H9 (cell line): ENCODE data around the gene ARMH3. TPM values are rescaled to one million over a fixed set of nuclear protein-coding genes. Genes with fewer than 3 reads are reported as not detected.

Experiments
- DNase-seq: peaks from one replicate; pipeline ENCODE4 v3.0.0-alpha.2; 2017
- H2AFZ ChIP-seq: one replicate; pipeline ENCODE4 v1.6.1; 2013; ENCODE audit warnings: mild to moderate bottlenecking, low read length, control low read depth, moderate library complexity
- H2AK5ac ChIP-seq: 2 replicates; pipeline ENCODE4 v1.6.1; 2013; ENCODE audit warnings: low read length, control low read depth, mixed read lengths; ENCODE audit not compliant: insufficient read length
- H2BK120ac ChIP-seq: one replicate; pipeline ENCODE4 v1.6.1; 2013; ENCODE audit warnings: low read depth, mild to moderate bottlenecking, low read length, control low read depth, inconsistent platforms; ENCODE audit not compliant: poor library complexity, severe bottlenecking
- H2BK12ac ChIP-seq: 2 replicates; pipeline ENCODE4 v1.6.1; 2013; ENCODE audit warnings: low read length, control low read depth, mixed read lengths, low read depth; ENCODE audit not compliant: insufficient read length
- H2BK15ac ChIP-seq: 2 replicates; pipeline ENCODE4 v1.6.1; 2013; ENCODE audit warnings: low read depth, low read length, control low read depth
- H2BK20ac ChIP-seq: one replicate; pipeline ENCODE4 v1.6.1; 2013; ENCODE audit warnings: low read depth, mild to moderate bottlenecking, low read length, control low read depth, inconsistent platforms; ENCODE audit not compliant: poor library complexity, severe bottlenecking
- H2BK5ac ChIP-seq: 2 replicates; pipeline ENCODE4 v1.6.1; 2013; ENCODE audit warnings: low read length, control low read depth, mixed read lengths; ENCODE audit not compliant: insufficient read length
- H3K14ac ChIP-seq: 2 replicates; pipeline ENCODE4 v1.6.1; 2013; ENCODE audit warnings: low read length, control low read depth; ENCODE audit not compliant: insufficient read depth
- H3K18ac ChIP-seq: 2 replicates; pipeline ENCODE4 v1.6.1; 2013; ENCODE audit warnings: low read depth, mild to moderate bottlenecking, mixed read lengths, low read length, control low read depth; ENCODE audit not compliant: insufficient read length
- H3K23ac ChIP-seq: 2 replicates; pipeline ENCODE4 v1.6.1; 2013; ENCODE audit warnings: low read length, control low read depth, mixed read lengths, low read depth; ENCODE audit not compliant: insufficient read length
- H3K23me2 ChIP-seq: 2 replicates; pipeline ENCODE4 v1.6.1; 2013; ENCODE audit warnings: low read depth, mild to moderate bottlenecking, mixed read lengths, low read length, control low read depth; ENCODE audit not compliant: insufficient read length, poor library complexity, severe bottlenecking
- H3K27ac ChIP-seq: 2 replicates; pipeline ENCODE4 v1.5.1; 2013; ENCODE audit warnings: low read length, control low read depth, mixed read lengths, low read depth; ENCODE audit not compliant: insufficient read length
- H3K27me3 ChIP-seq: 2 replicates; pipeline ENCODE4 v1.6.1; 2013; ENCODE audit warnings: low read length, control low read depth, inconsistent platforms; ENCODE audit not compliant: insufficient read depth
- H3K4ac ChIP-seq: 2 replicates; pipeline ENCODE4 v1.6.1; 2013; ENCODE audit warnings: low read depth, mild to moderate bottlenecking, control low read depth, inconsistent platforms, low read length, moderate library complexity
- H3K4me1 ChIP-seq: 2 replicates; pipeline ENCODE4 v1.6.1; 2013; ENCODE audit warnings: low read length, control low read depth, inconsistent platforms; ENCODE audit not compliant: insufficient read depth
- H3K4me2 ChIP-seq: 2 replicates; pipeline ENCODE4 v1.6.1; 2013; ENCODE audit warnings: low read length, control low read depth, mixed read lengths; ENCODE audit not compliant: insufficient read length, insufficient read depth
- H3K56ac ChIP-seq: 2 replicates; pipeline ENCODE4 v1.6.1; 2013; ENCODE audit warnings: low read depth, mild to moderate bottlenecking, mixed read lengths, low read length, control low read depth; ENCODE audit not compliant: insufficient read length
- H3K79me1 ChIP-seq: 2 replicates; pipeline ENCODE4 v1.6.1; 2013; ENCODE audit warnings: low read depth, mild to moderate bottlenecking, moderate library complexity, low read length, control low read depth, inconsistent platforms; ENCODE audit not compliant: insufficient read depth, poor library complexity, severe bottlenecking
- H3K79me2 ChIP-seq: 2 replicates; pipeline ENCODE4 v1.6.1; 2013; ENCODE audit warnings: low read length, control low read depth, inconsistent platforms; ENCODE audit not compliant: insufficient read depth
- H3K9ac ChIP-seq: 2 replicates; pipeline ENCODE4 v1.6.1; 2013; ENCODE audit warnings: low read length, control low read depth, mixed read lengths; ENCODE audit not compliant: insufficient read length; ENCODE audit errors: extremely low read depth
- H3K9me3 ChIP-seq: one replicate; pipeline ENCODE4 v1.6.1; 2013; ENCODE audit warnings: low read depth, low read length, inconsistent platforms; ENCODE audit not compliant: control insufficient read depth
- H3T11ph ChIP-seq: one replicate; pipeline ENCODE4 v1.6.1; 2013; ENCODE audit warnings: mild to moderate bottlenecking, low read length, control low read depth, inconsistent platforms
- H4K20me1 ChIP-seq: one replicate; pipeline ENCODE4 v1.6.1; 2013; ENCODE audit not compliant: control insufficient read depth, insufficient read length, insufficient read depth
- H4K5ac ChIP-seq: 2 replicates; pipeline ENCODE4 v1.6.1; 2013; ENCODE audit warnings: low read depth, mild to moderate bottlenecking, mixed read lengths, low read length, control low read depth; ENCODE audit not compliant: insufficient read length
- H4K8ac ChIP-seq: replicated peaks from 2 replicates; pipeline ENCODE4 v1.6.1; 2013; ENCODE audit warnings: low read length, control low read depth, mixed read lengths, low read depth; ENCODE audit not compliant: insufficient read length
- H4K91ac ChIP-seq: 2 replicates; pipeline ENCODE4 v1.6.1; 2013; ENCODE audit warnings: low read depth, mild to moderate bottlenecking, moderate library complexity, mixed read lengths, low read length, control low read depth; ENCODE audit not compliant: insufficient read length
- H3K27ac Mint-ChIP-seq, 3 experiments: 2 replicates in 2 of 3; 3 replicates in 1 of 3; pipeline ENCODE4 v1.8.0; 2020 to 2021; ENCODE audit warnings: mixed read lengths in 3 of 3, mild to moderate bottlenecking in 1 of 3, moderate library complexity in 1 of 3
- H3K27me3 Mint-ChIP-seq: 2 replicates; pipeline ENCODE4 v1.8.0; 2021; ENCODE audit warnings: low read depth, mild to moderate bottlenecking, moderate library complexity, mixed read lengths
- H3K36me3 Mint-ChIP-seq, 3 experiments: 2 replicates in 2 of 3; 3 replicates in 1 of 3; pipeline ENCODE4 v1.8.0; 2020 to 2021; ENCODE audit warnings: low read depth in 3 of 3, mixed read lengths in 3 of 3; ENCODE audit not compliant: insufficient read depth in 1 of 3
- H3K4me1 Mint-ChIP-seq, 2 experiments: 2 replicates each; pipeline ENCODE4 v1.8.0; 2020; ENCODE audit warnings: mixed read lengths in 2 of 2
- H3K4me3 Mint-ChIP-seq, 2 experiments: 2 replicates in 1 of 2; 3 replicates in 1 of 2; pipeline ENCODE4 v1.8.0; 2020 to 2021; ENCODE audit warnings: mild to moderate bottlenecking in 2 of 2, mixed read lengths in 2 of 2, moderate library complexity in 1 of 2
- H3K9me3 Mint-ChIP-seq, 2 experiments: 2 replicates in 1 of 2; 3 replicates in 1 of 2; pipeline ENCODE4 v1.8.0; 2020; ENCODE audit warnings: mild to moderate bottlenecking in 2 of 2, mixed read lengths in 2 of 2, moderate library complexity in 1 of 2
- CTCF ChIP-seq: fragments of 200-600 bp; sonication (generic); conservative IDR thresholded peaks from 3 replicates; pipeline ENCODE4 v1.8.0; 2021; ENCODE audit warnings: antibody characterized with exemption, mild to moderate bottlenecking
- WGBS: extraction: QIAGEN DNeasy Blood & Tissue Kit; methylation state at CpG from one replicate; pipeline ENCODE4 v1.1.7; 2013; ENCODE audit warnings: missing lambda C conversion rate, low lambda C conversion rate, mixed read lengths; ENCODE audit not compliant: insufficient read length; ENCODE audit errors: extremely low coverage; 5-methylcytosine and 5-hydroxymethylcytosine counted together
- total RNA-seq: library from RNA; stranded (reverse); gene quantifications from 2 replicates; pipeline ENCODE4 v1.2.1, GENCODE V29; 2021

The ARMH3 gene
- total RNA-seq, 1 experiment from 2014 or later, result 20.4 TPM

GRCh38 chr10:101935431-101935830 lies 120.5 kb downstream of the ARMH3 start:
- WGBS, result no CpG with 5 or more reads among the region's 2 CpGs
- no peak overlapping the region for H3K27ac ChIP-seq
- H3K4me1 ChIP-seq, result no peaks in the 10 kb centered on the region
- H2BK120ac ChIP-seq, result no peak overlapping the region
- Mint-ChIP-seq H3K27ac (no peak overlapping the region), H3K27me3 (no peaks in the 10 kb centered on the region), H3K4me3 (no peak overlapping the region), H3K9me3 (no peaks in the 10 kb centered on the region), H3K4me1 (peaks cover 5 to 7% of the 10 kb centered on the region in 2 experiments; a peak in 1 of 4 replicates), H3K36me3 (peaks cover 0 to 8% (median 5%) of the 10 kb centered on the region in 3 experiments; a peak in 2 of 7 replicates)
- H3K9me3 ChIP-seq, result no peaks in the 10 kb centered on the region
- no peak overlapping the region for H2BK20ac ChIP-seq
- H2BK15ac ChIP-seq, result no peak overlapping the region
- H3T11ph ChIP-seq, result no peak overlapping the region
- no peak overlapping the region for H4K8ac ChIP-seq
- no peak overlapping the region for H3K56ac ChIP-seq
- no peak overlapping the region for H3K4ac ChIP-seq
- H3K79me2 ChIP-seq, result no peaks in the 10 kb centered on the region
- no peak for DNase-seq
- no peak overlapping the region for H2BK5ac ChIP-seq
- no peak overlapping the region for H3K4me2 ChIP-seq
- H3K18ac ChIP-seq, result no peak overlapping the region
- no peak overlapping the region for H3K23ac ChIP-seq
- H3K79me1 ChIP-seq, result no peaks in the 10 kb centered on the region
- no peaks in the 10 kb centered on the region for H4K20me1 ChIP-seq
- H4K91ac ChIP-seq, result no peak overlapping the region
- H3K14ac ChIP-seq, result no peak overlapping the region
- TF ChIP-seq CTCF, result no peak
- no peak overlapping the region for H2AK5ac ChIP-seq
- no peak overlapping the region for H4K5ac ChIP-seq
- H3K27me3 ChIP-seq, result no peaks in the 10 kb centered on the region
- H2BK12ac ChIP-seq, result no peak overlapping the region
- no peaks in the 10 kb centered on the region for H3K23me2 ChIP-seq
- no peak overlapping the region for H2AFZ ChIP-seq
- H3K9ac ChIP-seq, result no peak overlapping the region
